GM21576 (cell line): ENCODE measurements around the gene TDG.

Experiments used
- ATAC-seq: cut with Tn5 transposase; IDR thresholded peaks from one replicate; pipeline ENCODE4 v1.9.1; 2021; ENCODE audit warnings: mild to moderate bottlenecking, moderate library complexity; ENCODE audit not compliant: unreplicated experiment

Gene TDG

GRCh38 chr12:103958621-103959020 lies 7.1 kb upstream of the TDG start:
- ATAC-seq: no peak

GRCh38 chr12:103960616-103961227 lies 5.0 kb upstream of the TDG start:
- no peak for ATAC-seq

GRCh38 chr12:103962493-103962892 lies 3.2 kb upstream of the TDG start:
- ATAC-seq: no peak

- no peak for ATAC-seq
Measured at GRCh38 chr12:103964805-103965204, 867 bp upstream of the TDG start.

GRCh38 chr12:103965255-103965589 lies 450 bp upstream of the TDG start:
- no peak for ATAC-seq

- ATAC-seq: no peak
Measured at GRCh38 chr12:103966736-103967135, 1.1 kb downstream of the TDG start.

GRCh38 chr12:103969391-103969790 lies 3.7 kb downstream of the TDG start:
- ATAC-seq: no peak

GRCh38 chr12:103973909-103974308 lies 8.2 kb downstream of the TDG start:
- ATAC-seq: no peak

- no peak for ATAC-seq
Measured at GRCh38 chr12:103975368-103975767, 9.7 kb downstream of the TDG start.

GRCh38 chr12:103978384-103978982 lies 12.8 kb downstream of the TDG start:
- ATAC-seq: no peak

GRCh38 chr12:103986829-103987228 lies 21.2 kb downstream of the TDG start:
- ATAC-seq: no peak

GRCh38 chr12:103994235-103994634 lies 28.6 kb downstream of the TDG start:
- no peak for ATAC-seq

GRCh38 chr12:103996595-103996994 lies 30.9 kb downstream of the TDG start:
- no peak for ATAC-seq

GRCh38 chr12:103997286-103997900 lies 31.7 kb downstream of the TDG start:
- ATAC-seq: no peak

GRCh38 chr12:103998976-103999375 lies 33.3 kb downstream of the TDG start:
- no peak for ATAC-seq

GRCh38 chr12:104000807-104001434 lies 35.2 kb downstream of the TDG start:
- ATAC-seq: no peak

GRCh38 chr12:104002686-104003085 lies 37.0 kb downstream of the TDG start:
- no peak for ATAC-seq

GRCh38 chr12:104003596-104003995 lies 37.9 kb downstream of the TDG start:
- ATAC-seq: no peak

GRCh38 chr12:104006929-104007328 lies 41.3 kb downstream of the TDG start:
- no peak for ATAC-seq

GRCh38 chr12:104010121-104010520 lies 44.4 kb downstream of the TDG start:
- ATAC-seq: no peak

- no peak for ATAC-seq
Measured at GRCh38 chr12:104010606-104011169, 45.0 kb downstream of the TDG start.

GRCh38 chr12:104011253-104011652 lies 45.6 kb downstream of the TDG start:
- no peak for ATAC-seq
